GM19193 (cell line): ENCODE results near the gene ARHGAP32.

ENCODE experiments used
- POLR2A ChIP-seq: IDR thresholded peaks from 4 replicates; pipeline ENCODE4 v1.6.1; 2011; ENCODE audit not compliant: insufficient read depth, insufficient read length; ENCODE audit errors: extremely low read depth

Gene ARHGAP32

GRCh38 chr11:129192150-129192549, at the start of gene ARHGAP32:
TSS of gene ARHGAP32 (minus strand) at chr11:129192325. CDS start at chr11:129192198, 127 bp downstream.
- TF ChIP-seq POLR2A = no peak

DNA sequence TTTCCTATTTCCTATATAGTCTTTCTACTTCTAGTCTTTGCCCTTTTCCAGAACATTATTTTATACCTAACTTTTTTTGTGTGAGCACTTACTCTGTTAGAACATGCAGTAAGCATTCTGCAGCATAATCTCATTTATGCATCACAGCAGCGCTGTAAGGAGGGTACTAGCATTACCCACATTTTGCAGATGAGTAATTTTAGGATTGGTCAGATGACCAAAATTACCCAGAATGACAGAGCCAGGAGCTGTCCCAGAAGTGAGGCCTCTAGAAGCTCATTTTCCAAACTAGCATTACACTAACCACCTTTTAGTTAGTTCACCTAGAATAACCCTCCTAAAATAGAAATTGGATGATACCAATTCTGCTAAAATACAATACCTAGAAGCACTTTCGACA, 47.1 kb upstream of the ARHGAP32 start:
- TF ChIP-seq POLR2A = no peak

DNA sequence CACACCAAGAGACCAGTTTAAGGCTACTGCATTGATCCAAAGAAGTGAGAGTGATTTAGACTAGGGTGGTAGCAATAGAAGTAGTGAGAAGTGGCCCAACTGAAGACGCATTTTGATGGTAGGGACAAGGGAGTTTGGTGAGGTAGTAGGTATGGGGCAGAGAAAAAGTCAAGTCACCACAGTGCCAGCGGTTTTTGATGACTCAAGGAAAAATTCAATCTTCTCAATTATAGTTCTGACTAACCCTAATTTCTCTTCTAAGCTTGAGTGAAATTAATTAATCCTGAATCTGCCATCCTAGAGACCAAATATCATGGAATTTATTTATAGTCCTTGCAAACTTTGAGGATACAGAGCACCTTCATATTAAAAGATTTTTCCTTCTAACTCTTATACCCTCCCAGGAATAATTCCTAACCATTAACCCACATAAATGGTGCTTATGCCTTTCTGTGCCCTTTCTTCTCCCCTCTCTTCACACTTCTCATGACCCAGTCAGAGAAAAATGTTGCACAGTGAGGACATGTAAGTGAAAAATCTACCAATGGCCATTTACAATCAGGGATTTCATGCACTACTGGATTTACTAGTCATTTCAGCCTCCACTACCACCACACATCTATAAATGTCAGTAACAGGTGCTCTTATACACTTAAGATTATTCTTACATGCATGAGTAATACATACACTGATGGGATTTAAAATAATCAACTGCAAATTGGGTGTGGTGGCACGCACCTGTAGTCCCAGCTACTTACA, 45.9 kb upstream of the ARHGAP32 start:
- TF ChIP-seq POLR2A = no peak

DNA sequence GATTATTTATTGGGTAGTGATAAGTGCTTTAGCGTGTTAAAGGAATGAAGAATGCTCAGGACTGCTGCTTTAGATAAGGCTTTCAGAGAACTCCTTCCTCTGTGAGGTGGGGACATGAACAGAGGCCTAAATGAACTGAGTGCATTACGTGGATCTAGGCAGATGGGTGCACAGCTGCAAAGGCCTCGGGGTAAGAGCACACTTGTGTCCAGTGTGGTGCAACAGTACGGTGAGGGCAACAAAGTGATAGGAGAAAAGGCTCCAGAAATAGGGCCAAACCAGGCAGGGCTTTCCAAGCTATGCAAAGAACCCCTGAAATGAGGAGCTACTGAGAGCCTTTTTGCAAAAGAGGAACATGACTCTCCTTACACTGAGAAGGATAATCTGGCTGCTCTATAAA, 45.3 kb upstream of the ARHGAP32 start:
- TF ChIP-seq POLR2A = no peak

GRCh38 chr11:129236850-129237249, 44.7 kb upstream of the ARHGAP32 start:
- no peak for TF ChIP-seq POLR2A

DNA sequence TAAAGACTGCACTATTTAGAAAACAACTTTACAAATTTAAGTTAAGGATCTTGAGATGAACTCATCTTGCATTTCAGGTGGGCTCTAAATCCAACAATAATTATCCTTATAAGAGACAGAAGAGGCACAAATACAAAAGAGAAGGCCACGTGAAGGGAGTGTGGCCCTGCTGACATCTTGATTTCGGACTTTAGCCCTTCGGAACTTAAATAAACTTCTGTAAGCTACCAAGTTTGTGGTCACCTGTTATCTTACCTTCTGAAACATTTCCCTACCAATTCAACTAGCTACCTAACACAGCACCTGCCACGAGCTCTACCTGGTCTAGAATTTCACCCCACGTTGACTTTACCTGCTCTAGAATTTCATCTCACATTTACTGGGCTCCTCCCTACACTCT, 42.9 kb upstream of the ARHGAP32 start:
- TF ChIP-seq POLR2A = no peak

DNA sequence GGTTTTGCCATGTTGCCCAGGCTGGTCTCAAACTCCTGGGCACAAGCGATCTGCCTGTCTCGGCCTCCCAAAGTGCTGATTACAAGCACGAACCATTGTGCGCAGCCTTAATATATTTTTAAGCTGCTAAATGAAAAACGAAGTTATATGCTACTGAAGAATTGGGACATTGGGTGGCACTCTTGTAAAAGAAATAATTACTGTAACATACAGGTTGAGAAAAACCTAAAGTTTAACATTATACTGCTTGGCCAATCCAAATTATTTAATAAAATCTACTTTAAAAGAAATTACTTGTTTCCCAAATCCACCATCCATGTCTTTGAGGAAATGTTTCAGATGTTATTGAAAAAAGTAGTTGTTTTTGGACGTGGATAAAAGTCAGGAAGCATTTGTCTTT, 37.9 kb upstream of the ARHGAP32 start:
- TF ChIP-seq POLR2A = no peak

DNA sequence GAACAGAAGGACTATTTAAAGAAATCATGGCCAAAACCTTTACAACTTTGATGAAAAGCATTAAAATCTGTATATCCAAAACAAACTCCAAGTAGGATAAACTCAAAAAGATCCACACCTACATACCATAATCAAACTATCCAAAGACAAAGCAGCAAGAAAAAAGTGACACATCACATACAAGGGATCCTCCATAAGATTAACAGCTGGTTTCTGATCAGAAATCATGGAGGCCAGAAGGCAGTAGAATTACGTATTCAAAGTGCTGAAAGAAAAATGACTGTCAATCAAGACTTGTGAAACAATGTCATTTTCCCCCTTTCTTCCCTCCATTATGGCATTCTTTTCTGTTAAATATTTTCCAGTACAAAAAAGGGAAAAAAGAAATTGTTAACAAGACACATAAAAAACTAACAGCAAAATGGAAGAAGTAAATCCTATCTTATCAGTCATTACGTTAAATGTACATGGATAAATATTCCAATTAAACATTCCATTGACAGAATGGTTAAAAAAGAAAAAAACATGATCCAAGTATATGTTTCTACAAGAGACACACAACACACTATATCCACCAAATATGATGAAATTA, 34.2 kb upstream of the ARHGAP32 start:
- no peak for TF ChIP-seq POLR2A

- TF ChIP-seq POLR2A = no peak
Observed at GRCh38 chr11:129225190-129225589, 33.1 kb upstream of the ARHGAP32 start.

GRCh38 chr11:129224538-129224937, 32.4 kb upstream of the ARHGAP32 start:
- no peak for TF ChIP-seq POLR2A

DNA sequence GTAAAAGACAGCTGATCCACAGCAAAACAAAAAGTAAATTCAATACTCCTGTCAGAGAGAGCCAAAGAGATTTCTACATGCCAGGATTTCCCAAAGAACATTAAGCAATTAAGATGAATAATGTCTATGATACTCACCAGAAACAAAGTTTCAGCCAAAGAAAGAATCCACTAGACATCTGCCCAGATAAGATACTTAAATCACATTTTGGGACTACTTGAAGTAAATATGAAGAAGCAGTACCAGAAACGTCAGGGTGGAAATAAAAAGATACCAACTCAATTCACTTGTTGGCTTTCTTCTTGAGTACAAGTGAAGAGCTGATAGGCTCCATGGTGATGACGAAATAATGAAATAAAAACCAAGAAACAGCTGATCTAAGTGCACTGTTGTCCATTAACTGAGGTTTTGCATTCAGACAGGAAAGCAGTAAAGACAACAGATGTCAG, 31.6 kb upstream of the ARHGAP32 start:
- no peak for TF ChIP-seq POLR2A

DNA sequence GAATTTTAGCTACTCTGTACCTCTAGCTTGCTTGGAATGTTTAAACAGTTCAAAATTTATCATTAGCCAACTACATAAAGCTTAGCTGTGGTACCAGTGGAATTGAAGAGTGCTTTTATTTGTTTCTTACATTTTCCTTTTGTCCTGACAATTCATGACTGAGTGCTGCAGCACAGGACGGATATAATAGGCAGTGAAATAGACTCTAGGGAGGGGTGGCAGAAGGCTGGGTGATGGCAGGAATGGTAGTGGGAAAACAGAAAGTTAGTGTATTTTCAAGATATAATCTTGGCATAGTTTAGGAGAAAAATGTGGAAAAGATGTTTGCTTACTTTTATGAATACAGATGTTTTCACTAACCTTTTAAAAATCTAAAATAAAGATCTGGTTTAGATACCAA, 31.1 kb upstream of the ARHGAP32 start:
- TF ChIP-seq POLR2A = no peak

- no peak for TF ChIP-seq POLR2A
Observed at GRCh38 chr11:129222158-129222557, 30.0 kb upstream of the ARHGAP32 start.

GRCh38 chr11:129215506-129216245, 23.6 kb upstream of the ARHGAP32 start:
- TF ChIP-seq POLR2A = no peak

DNA sequence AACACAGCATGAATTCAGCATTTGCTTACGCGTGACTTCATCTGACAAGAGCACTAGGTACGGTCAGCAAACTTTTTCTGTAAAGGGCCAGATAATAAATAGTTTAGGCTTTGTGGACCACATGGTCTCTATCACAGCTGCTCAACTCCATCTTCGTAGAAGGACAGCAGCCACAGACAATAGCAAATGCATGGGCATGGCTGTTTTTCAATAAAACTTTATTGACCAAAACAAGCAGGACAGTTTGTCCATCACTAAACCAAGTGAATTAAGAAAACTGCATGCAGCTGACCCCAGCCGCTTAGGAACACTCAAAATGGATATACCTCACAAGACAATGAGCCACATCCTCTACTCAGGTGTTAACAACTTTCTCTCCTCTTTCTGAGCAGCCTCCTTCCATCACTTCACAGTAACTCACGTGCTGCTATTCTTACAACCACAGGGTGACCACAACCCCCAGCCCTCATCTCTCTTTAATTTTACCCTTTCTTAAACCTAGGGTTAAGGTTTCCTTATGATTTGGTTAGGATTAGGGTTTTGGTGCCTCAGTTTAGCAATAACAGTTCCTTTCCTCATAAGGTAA, 22.7 kb upstream of the ARHGAP32 start:
- TF ChIP-seq POLR2A = no peak
